Body of pancreas (tissue), 4 donors: ENCODE results near the gene TMEM63C. TPM values are rescaled to one million over a fixed set of nuclear protein-coding genes. Genes with fewer than 3 reads are reported as not detected.

Experiments used
- ATAC-seq: fragments of 150-250 bp; one replicate; pipeline ENCODE4 v1.9.1; 2016
- DNase-seq, 4 donors: peaks; one replicate each; pipeline ENCODE4 v3.0.0-alpha.2; 2019
- H3K27ac ChIP-seq, 4 donors: fragments of 200-600 bp; sonication (generic); 1 replicate in 3 of 4; 2 replicates in 1 of 4; pipeline versions ENCODE4 v1.5.1 to v1.6.1; 2016 to 2019; ENCODE audit warnings: mild to moderate bottlenecking in 1 of 4, mixed read lengths in 1 of 4, moderate library complexity in 1 of 4
- H3K27me3 ChIP-seq, 2 donors: fragments of 200-600 bp; sonication (generic); one replicate each; pipeline ENCODE4 v1.6.0; 2016; ENCODE audit warnings: mild to moderate bottlenecking in 1 of 2
- H3K36me3 ChIP-seq, 2 donors: fragments of 200-600 bp; sonication (generic); replicated peaks in 1 of 2; 2 replicates each; pipeline ENCODE4 v1.5.1; 2016; ENCODE audit warnings: low read depth in 2 of 2; ENCODE audit not compliant: insufficient read depth in 1 of 2
- H3K4me1 ChIP-seq: fragments of 200-600 bp; sonication (generic); one replicate; pipeline ENCODE4 v1.6.0; 2016
- H3K4me3 ChIP-seq, 2 donors: fragments of 200-600 bp; sonication (generic); 1 replicate in 1 of 2; 2 replicates in 1 of 2; pipeline ENCODE4 v1.5.1; 2016 to 2019
- H3K9me3 ChIP-seq, 3 donors: fragments of 200-600 bp; sonication (generic); 1 replicate in 2 of 3; 2 replicates in 1 of 3; pipeline ENCODE4 v1.5.1; 2016
- CTCF ChIP-seq, 7 experiments: fragments of 450-650 bp in 4 of 7; fragments of 200-600 bp in 3 of 7; sonication (generic) in 3 of 7; IDR thresholded peaks; one replicate each; pipeline ENCODE4 v1.5.1; 2016 to 2019; ENCODE audit warnings: antibody characterized with exemption in 7 of 7
- POLR2A ChIP-seq, 3 donors: fragments of 450-650 bp; IDR thresholded peaks; one replicate each; pipeline ENCODE4 v1.6.1; 2016; ENCODE audit warnings: antibody characterized with exemption in 3 of 3, mild to moderate bottlenecking in 2 of 3
- WGBS, 2 donors: methylation state at CpG; one replicate each; pipeline ENCODE4 v1.1.5; 2017; 5-methylcytosine and 5-hydroxymethylcytosine counted together
- intact Hi-C: fragments of 100-400 bp; cut with DNase I; formaldehyde crosslinking; loops from one replicate; pipeline ENCODE4 v1.15.1; 2023
- total RNA-seq, 2 donors: library from RNA; depleted of rRNA; stranded (reverse); fragments of >200 nt; gene quantifications; one replicate each; pipeline ENCODE4 v1.1.0, GENCODE V29; 2016

TMEM63C gene
- total RNA-seq, 2 donors from 2014 or later: 0.33 to 3.6 TPM

- Histone ChIP-seq H3K36me3 (no peaks in the 10 kb centered on the region), H3K4me1 (peaks cover 21% of the 10 kb centered on the region), H3K27me3 (no peaks in the 10 kb centered on the region), H3K4me3 (no peak overlapping the region), H3K27ac (peak overlapping the region; percentile 59 to 74 (median 63)), H3K9me3 (no peaks in the 10 kb centered on the region)
- no peak for TF ChIP-seq CTCF (IDR thresholded peaks at IDR 0.05)
- no peak for TF ChIP-seq POLR2A (IDR thresholded peaks at IDR 0.05)
- DNase-seq: peak; percentile 51 to 83 (median 70)
- ATAC-seq: peak; percentile 75
- WGBS, 2 donors: 29 to 40% methylated on average over 1 to 15 of the region's 15 CpGs
- intact Hi-C loops: no loop called here
Measured at GRCh38 chr14:77186911-77187648, 5.5 kb downstream of the TMEM63C start.

DNA sequence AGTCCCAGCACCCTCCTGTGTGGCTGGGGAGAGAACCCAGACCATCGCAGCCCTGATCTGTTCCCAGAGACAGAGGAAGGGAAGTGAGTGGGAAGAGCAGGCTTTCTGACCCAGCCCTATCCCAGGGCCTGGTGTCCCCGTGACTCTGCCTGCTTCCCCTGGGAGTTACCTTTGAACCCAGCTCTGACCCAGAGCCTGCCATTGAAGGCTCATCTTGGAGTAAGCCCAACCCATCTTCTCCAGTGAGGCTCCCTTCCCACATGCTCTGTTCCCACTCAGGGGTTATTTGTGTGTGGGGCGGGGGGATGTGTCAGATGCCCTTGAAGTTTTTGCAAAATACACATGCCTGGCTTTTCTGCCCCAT is 6.0 kb downstream of the TMEM63C start:
- TF ChIP-seq CTCF (IDR thresholded peaks at IDR 0.05): no peak
- TF ChIP-seq POLR2A (IDR thresholded peaks at IDR 0.05): no peak
- no peak overlapping the region for H3K4me3 ChIP-seq
- H3K27me3 ChIP-seq: no peaks in the 10 kb centered on the region
- DNase-seq (no peak), ATAC-seq (no peak)
- H3K4me1 ChIP-seq: peaks cover 17% of the 10 kb centered on the region
- intact Hi-C loops: no loop called here
- peak overlapping the region; percentile 59 to 74 (median 63) for H3K27ac ChIP-seq
- WGBS, 2 donors: 64 to 67% methylated on average over 2 to 3 of the region's 3 CpGs
- H3K9me3 ChIP-seq: no peaks in the 10 kb centered on the region
- no peaks in the 10 kb centered on the region for H3K36me3 ChIP-seq

- ATAC-seq: no peak
- Histone ChIP-seq H3K4me3 (no peak overlapping the region), H3K36me3 (no peaks in the 10 kb centered on the region), H3K27ac (no peak overlapping the region), H3K27me3 (no peaks in the 10 kb centered on the region), H3K9me3 (no peaks in the 10 kb centered on the region), H3K4me1 (peaks cover 17% of the 10 kb centered on the region)
- intact Hi-C loops: no loop called here
- TF ChIP-seq CTCF (IDR thresholded peaks at IDR 0.05) (no peak), POLR2A (IDR thresholded peaks at IDR 0.05) (no peak)
- 63 to 74% methylated on average over 4 of the region's 4 CpGs for WGBS, 2 donors
- DNase-seq: no peak
Measured at GRCh38 chr14:77189479-77189878, 7.9 kb downstream of the TMEM63C start.

DNA sequence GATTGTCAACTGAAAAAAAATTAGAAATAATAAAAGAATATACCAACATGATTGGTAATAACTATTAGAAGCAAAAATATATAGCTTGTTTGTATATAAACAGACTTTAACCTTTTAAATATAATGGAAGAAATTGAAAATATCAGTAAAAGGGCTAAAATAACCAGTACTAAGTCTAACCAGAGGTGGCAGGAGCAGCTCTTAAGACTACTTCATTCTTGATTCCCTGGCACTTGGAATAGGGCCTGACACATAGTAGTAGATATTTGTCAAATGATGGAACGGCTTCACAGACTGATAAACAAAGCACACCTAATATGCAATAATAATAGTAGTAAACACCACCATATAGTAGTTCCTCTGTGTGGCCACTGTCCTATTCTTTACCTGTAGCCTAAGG is 9.4 kb downstream of the TMEM63C start:
- ATAC-seq: no peak
- Histone ChIP-seq H3K9me3 (no peaks in the 10 kb centered on the region), H3K36me3 (no peaks in the 10 kb centered on the region), H3K27me3 (no peaks in the 10 kb centered on the region), H3K4me1 (peaks cover 17% of the 10 kb centered on the region), H3K27ac (no peak overlapping the region), H3K4me3 (no peak overlapping the region)
- WGBS, 2 donors: 65 to 83% methylated on average over 1 of the region's 1 CpG
- intact Hi-C loops: no loop called here
- no peak for TF ChIP-seq POLR2A (IDR thresholded peaks at IDR 0.05)
- no peak for TF ChIP-seq CTCF (IDR thresholded peaks at IDR 0.05)
- DNase-seq: no peak

GRCh38 chr14:77194706-77195105 is 13.1 kb downstream of the TMEM63C start:
- intact Hi-C loops: no loop called here
- H3K4me3 ChIP-seq: no peak overlapping the region
- no peaks in the 10 kb centered on the region for H3K4me1 ChIP-seq
- ATAC-seq (no peak), DNase-seq (no peak)
- no peaks in the 10 kb centered on the region for H3K9me3 ChIP-seq
- no peak overlapping the region for H3K27ac ChIP-seq
- no peaks in the 10 kb centered on the region for H3K36me3 ChIP-seq
- 87 to 92% methylated on average over 8 of the region's 8 CpGs for WGBS, 2 donors
- TF ChIP-seq CTCF (IDR thresholded peaks at IDR 0.05) (no peak), POLR2A (IDR thresholded peaks at IDR 0.05) (no peak)
- H3K27me3 ChIP-seq: no peaks in the 10 kb centered on the region
